Nephron (organoid): ENCODE measurements around the gene JADE1.

Experiments
- H3K27ac Mint-ChIP-seq, 3 experiments: 2 replicates each; pipeline ENCODE4 v1.8.0; 2020; ENCODE audit warnings: mixed read lengths in 3 of 3, mild to moderate bottlenecking in 2 of 3, moderate library complexity in 1 of 3
- H3K27me3 Mint-ChIP-seq: 2 replicates; pipeline ENCODE4 v1.8.0; 2021; ENCODE audit warnings: low read depth, mild to moderate bottlenecking, moderate library complexity, mixed read lengths
- H3K36me3 Mint-ChIP-seq: 2 replicates; pipeline ENCODE4 v1.8.0; 2020; ENCODE audit warnings: low read depth, mixed read lengths
- H3K4me1 Mint-ChIP-seq: 2 replicates; pipeline ENCODE4 v1.8.0; 2020; ENCODE audit warnings: mixed read lengths
- H3K4me3 Mint-ChIP-seq, 3 experiments: 2 replicates each; pipeline ENCODE4 v1.8.0; 2020; ENCODE audit warnings: mild to moderate bottlenecking in 3 of 3, mixed read lengths in 3 of 3, moderate library complexity in 2 of 3
- H3K9me3 Mint-ChIP-seq: 2 replicates; pipeline ENCODE4 v1.8.0; 2020; ENCODE audit warnings: mixed read lengths
- TF ChIP-seq, protein P1 (sequence below), 3 experiments: fragments of 200-600 bp; sonication (generic); IDR thresholded peaks; one replicate each; pipeline ENCODE4 v1.5.0; 2021; ENCODE audit warnings: antibody characterized with exemption in 3 of 3; ENCODE audit not compliant: unreplicated experiment in 3 of 3

The JADE1 gene

DNA sequence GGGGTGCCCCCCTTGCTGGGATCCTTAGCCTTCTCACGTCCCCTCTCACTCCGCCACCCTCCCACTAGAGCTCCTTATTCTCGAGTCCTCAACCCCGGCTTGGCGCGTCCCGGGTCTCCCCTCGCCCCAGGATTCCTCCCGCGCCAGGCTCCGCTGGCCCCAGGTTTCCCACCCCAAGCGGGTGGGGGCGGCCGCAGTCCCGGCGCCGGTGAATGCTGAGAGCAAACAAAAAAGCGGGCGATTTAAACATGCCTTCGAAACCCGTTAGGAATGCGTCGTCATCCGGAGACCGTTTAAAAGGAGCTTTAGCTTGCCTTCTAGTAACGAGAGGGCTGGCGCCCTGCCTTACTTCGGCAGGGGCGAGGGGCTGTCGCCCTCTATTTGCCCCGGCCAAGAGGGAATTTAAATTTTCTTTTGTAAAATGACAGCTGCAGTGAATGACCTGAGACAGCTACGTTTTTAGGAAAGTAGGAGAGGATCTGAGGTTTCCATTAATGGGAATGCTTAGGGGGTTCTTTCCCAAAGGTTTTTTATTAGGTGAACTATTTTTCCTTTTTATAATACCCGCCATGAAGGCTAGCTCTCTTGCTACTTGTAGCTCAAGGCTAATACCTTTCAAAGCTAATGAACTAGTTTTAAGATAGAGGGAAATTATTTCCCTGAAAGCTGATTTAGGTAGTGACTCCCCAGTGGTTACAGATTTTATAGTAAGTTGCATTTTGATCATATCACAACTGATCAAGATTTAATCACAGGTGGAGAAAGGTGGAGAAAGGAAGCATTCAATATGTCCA lies 3.1 kb downstream of the JADE1 start:
- Mint-ChIP-seq H3K4me1 (peaks cover 16% of the 10 kb centered on the region), H3K27me3 (peaks cover 2% of the 10 kb centered on the region), H3K27ac (peak overlapping the region; percentile 16 to 37 (median 16)), H3K36me3 (no peaks in the 10 kb centered on the region), H3K4me3 (peak overlapping the region; percentile 85 to 88 (median 87)), H3K9me3 (no peaks in the 10 kb centered on the region)
- TF ChIP-seq, protein P1, sequence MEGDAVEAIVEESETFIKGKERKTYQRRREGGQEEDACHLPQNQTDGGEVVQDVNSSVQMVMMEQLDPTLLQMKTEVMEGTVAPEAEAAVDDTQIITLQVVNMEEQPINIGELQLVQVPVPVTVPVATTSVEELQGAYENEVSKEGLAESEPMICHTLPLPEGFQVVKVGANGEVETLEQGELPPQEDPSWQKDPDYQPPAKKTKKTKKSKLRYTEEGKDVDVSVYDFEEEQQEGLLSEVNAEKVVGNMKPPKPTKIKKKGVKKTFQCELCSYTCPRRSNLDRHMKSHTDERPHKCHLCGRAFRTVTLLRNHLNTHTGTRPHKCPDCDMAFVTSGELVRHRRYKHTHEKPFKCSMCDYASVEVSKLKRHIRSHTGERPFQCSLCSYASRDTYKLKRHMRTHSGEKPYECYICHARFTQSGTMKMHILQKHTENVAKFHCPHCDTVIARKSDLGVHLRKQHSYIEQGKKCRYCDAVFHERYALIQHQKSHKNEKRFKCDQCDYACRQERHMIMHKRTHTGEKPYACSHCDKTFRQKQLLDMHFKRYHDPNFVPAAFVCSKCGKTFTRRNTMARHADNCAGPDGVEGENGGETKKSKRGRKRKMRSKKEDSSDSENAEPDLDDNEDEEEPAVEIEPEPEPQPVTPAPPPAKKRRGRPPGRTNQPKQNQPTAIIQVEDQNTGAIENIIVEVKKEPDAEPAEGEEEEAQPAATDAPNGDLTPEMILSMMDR (IDR thresholded peaks at IDR 0.05; ENCODE audit: unreplicated experiment in 3 of 3): no peak

DNA sequence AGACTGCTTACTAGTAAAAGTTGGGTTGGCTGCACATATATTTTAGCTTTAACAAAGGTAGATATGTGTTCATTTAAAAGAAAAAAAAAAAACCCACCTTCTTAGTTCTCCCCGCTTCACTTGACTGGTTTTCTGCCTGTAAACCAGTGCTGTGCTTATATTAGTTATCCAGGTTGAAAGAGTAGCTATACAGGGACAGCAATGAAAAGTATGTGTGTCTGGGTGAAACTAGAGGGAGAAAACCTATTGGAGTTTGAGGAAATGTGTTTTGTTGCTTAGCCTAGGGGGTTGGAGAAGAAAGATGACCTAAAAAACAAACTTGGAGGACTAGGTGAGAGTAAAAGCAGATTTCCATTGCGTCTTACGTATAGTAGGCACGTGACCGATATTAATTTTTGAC lies 4.5 kb downstream of the JADE1 start:
- Mint-ChIP-seq H3K4me3 (peak overlapping the region; percentile 85 to 88 (median 87)), H3K27ac (peak overlapping the region; percentile 4 to 74 (median 58))

DNA sequence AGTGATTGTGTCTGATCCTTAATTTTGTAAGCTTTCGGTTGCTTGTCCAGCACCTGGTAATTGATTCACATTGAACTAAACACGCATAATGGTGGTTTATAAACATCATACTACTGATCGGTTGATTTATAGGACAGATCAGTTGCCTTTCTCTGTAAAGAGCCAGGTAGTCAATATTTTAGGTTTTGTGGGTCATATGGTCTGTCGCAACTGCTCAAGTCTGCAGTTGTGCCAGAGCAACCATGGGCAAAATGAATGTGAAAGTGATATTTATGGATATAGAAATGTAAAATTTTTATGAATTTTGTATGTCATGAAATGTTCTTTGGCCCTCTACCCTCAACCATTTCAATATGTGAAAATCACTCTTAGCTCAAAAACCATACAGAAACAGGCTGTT lies 8.9 kb downstream of the JADE1 start:
- Mint-ChIP-seq H3K27ac (no peak overlapping the region), H3K4me3 (no peak overlapping the region), H3K9me3 (no peaks in the 10 kb centered on the region), H3K4me1 (peaks cover 12% of the 10 kb centered on the region), H3K27me3 (no peaks in the 10 kb centered on the region), H3K36me3 (peaks cover 4% of the 10 kb centered on the region)
- TF ChIP-seq, protein P1 (IDR thresholded peaks at IDR 0.05; ENCODE audit: unreplicated experiment in 3 of 3): no peak

More for the DNA sequence above, 4.5 kb downstream of the JADE1 start:
- Mint-ChIP-seq H3K4me1 (peaks cover 12% of the 10 kb centered on the region), H3K27me3 (no peaks in the 10 kb centered on the region), H3K9me3 (no peaks in the 10 kb centered on the region), H3K36me3 (peaks cover under 1% of the 10 kb centered on the region)
- TF ChIP-seq, protein P1 (IDR thresholded peaks at IDR 0.05; ENCODE audit: unreplicated experiment in 3 of 3): no peak

DNA sequence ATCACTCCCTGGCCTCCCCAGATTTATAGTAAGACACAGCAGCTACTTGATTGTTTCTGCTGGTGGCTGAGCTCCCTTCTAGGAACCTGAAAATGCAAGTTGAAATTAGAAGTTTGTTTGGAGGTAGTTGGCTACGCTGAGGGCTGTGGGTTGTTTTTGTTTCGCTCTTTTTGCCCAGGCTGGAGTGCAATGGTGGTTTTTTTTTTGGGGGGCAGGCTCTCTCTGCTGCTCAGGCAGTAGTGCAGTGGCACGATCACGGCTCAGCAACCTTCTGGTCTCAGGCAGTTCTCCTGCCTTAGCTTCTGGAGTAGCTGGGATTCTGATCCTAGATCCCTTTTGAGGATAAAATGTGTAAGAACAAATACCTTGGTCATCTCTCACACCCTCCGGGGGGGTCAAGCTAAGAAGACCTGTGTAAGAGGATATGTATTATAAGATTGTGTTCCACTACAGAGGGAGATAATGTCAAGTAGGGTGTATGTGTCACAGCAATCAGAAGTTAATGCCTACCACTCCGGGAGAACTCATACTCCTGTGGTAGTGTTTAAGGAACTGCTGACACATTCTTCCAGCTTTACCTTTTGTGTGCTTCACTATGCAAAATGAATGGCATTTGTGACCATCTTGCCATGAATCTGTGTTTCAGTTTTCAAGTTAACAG lies 9.7 kb downstream of the JADE1 start:
- Mint-ChIP-seq H3K27ac (peak overlapping the region in 1 of 3 experiments; percentile 23), H3K27me3 (no peaks in the 10 kb centered on the region), H3K36me3 (peaks cover 4% of the 10 kb centered on the region), H3K4me1 (peaks cover 7% of the 10 kb centered on the region), H3K9me3 (no peaks in the 10 kb centered on the region), H3K4me3 (no peak overlapping the region)
- TF ChIP-seq, protein P1 (IDR thresholded peaks at IDR 0.05; ENCODE audit: unreplicated experiment in 3 of 3): no peak

DNA sequence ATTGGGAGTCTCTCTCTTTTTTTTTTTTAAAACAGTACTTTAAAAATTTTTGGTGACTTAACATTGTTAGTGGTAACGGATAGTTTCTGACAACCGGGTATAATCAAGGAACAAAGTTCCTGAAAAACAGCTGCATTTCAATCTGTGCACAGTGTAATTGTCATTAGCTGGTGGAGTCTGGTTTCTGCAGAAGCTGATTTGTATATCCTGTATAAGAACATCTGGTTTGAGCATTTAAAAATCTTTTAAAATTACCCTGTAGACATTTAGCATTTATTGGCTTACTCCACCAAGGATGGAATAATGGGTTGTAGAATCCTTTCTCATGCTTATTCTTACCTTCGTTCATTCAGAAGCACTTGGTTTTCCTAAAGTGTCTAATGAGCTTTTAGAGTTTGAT lies 11.2 kb downstream of the JADE1 start:
- TF ChIP-seq, protein P1 (IDR thresholded peaks at IDR 0.05; ENCODE audit: unreplicated experiment in 3 of 3): no peak
- Mint-ChIP-seq H3K27ac (no peak overlapping the region), H3K4me1 (peaks cover 12% of the 10 kb centered on the region), H3K9me3 (no peaks in the 10 kb centered on the region), H3K4me3 (no peak overlapping the region), H3K36me3 (peaks cover 4% of the 10 kb centered on the region), H3K27me3 (no peaks in the 10 kb centered on the region)
